ENCODE measurements around the gene GPR142. TPM values are rescaled to one million over a fixed set of nuclear protein-coding genes. Genes with fewer than 3 reads are reported as not detected.
A peak's percentile ranks its signal among the peaks of the same experiment; 100 is the strongest.

The GPR142 gene
- total RNA-seq, 1 experiment from 2014 or later, result not detected

- peak; percentile 14 for DNase-seq (ENCODE audit: extremely low read depth, low read depth)
Measured at GRCh38 chr17:74417178-74418045, 50.1 kb downstream of the GPR142 start.

DNA sequence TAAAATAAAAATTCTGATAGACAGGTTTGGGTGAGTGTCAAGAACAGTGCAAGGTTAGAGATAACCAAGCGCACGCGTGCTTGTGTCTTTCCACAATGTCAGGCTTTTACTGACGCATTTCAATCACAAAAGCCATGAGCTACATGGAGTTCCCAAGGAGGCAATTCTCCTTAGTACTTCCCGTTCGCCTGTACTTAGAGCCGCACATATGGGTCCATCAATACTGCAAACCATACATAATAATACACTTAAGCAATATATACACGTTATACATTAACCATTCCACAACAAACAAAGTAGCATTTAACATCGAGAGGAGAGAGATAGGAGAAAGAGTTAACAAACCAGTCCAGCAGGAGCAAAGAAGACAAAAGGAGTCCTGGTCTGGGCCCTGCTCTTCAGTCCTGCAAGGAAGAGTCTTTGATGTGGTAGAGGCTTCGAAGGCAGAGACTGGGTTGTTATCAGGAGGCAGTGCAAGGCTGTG is 52.7 kb downstream of the GPR142 start:
- no peak for DNase-seq (ENCODE audit: extremely low read depth, low read depth)

Small RNA genes lying within 50 kb of the gene (small RNA-seq; reads per million reads assigned to genes)
- 0 reads per million in 2 experiments for gene RNA5SP448

Other genes starting within 250 kb of the GPR142 start
- gene RPL38, start 163.8 kb upstream of the GPR142 start, total RNA-seq (2014; rRNA removed; shearing (Covaris generic)), result 5,344 and 5,400 TPM in 2 replicates
- 2.1 and 2.5 TPM in 2 replicates for gene TTYH2, start 153.9 kb upstream of the GPR142 start, total RNA-seq (2014; rRNA removed; shearing (Covaris generic))
- gene DNAI2, start 93.3 kb upstream of the GPR142 start, total RNA-seq (2014; rRNA removed; shearing (Covaris generic)), result not detected in 2 replicates
- not detected in 2 replicates for gene KIF19, start 41.3 kb upstream of the GPR142 start, total RNA-seq (2014; rRNA removed; shearing (Covaris generic))
- not detected in 2 replicates for gene BTBD17, start 5.6 kb upstream of the GPR142 start, total RNA-seq (2014; rRNA removed; shearing (Covaris generic))
- 9.0 and 10.4 TPM in 2 replicates for gene GPRC5C, start 64.6 kb downstream of the GPR142 start, total RNA-seq (2014; rRNA removed; shearing (Covaris generic))
- gene CD300A, start 99.1 kb downstream of the GPR142 start, total RNA-seq (2014; rRNA removed; shearing (Covaris generic)), result not detected in 2 replicates
- not detected in 2 replicates for gene CD300LB, start 164.0 kb downstream of the GPR142 start, total RNA-seq (2014; rRNA removed; shearing (Covaris generic))
- 0.10 and 0.26 TPM in 2 replicates for gene CD300C, start 178.6 kb downstream of the GPR142 start, total RNA-seq (2014; rRNA removed; shearing (Covaris generic))
- not detected in 2 replicates for gene CD300H, start 200.0 kb downstream of the GPR142 start, total RNA-seq (2014; rRNA removed; shearing (Covaris generic))
- gene CD300LD, start 224.8 kb downstream of the GPR142 start, total RNA-seq (2014; rRNA removed; shearing (Covaris generic)), result not detected in 2 replicates